Hepatocyte (in vitro differentiated cells): ENCODE measurements around the gene JOSD2.
A peak's percentile ranks its signal among the peaks of the same experiment; 100 is the strongest.

Experiments used
- CTCF ChIP-seq: fragments of 200-600 bp; sonication (generic); IDR thresholded peaks from 2 replicates; pipeline ENCODE4 v1.5.1; 2016; ENCODE audit warnings: antibody characterized with exemption, mild to moderate bottlenecking; ENCODE audit not compliant: poor library complexity
- EZH2 ChIP-seq: fragments of 200-600 bp; sonication (generic); IDR thresholded peaks from 2 replicates; pipeline ENCODE4 v1.6.1; 2016; ENCODE audit warnings: antibody characterized with exemption, mild to moderate bottlenecking, borderline replicate concordance
- EZH2phosphoT487 ChIP-seq: fragments of 200-600 bp; sonication (generic); IDR thresholded peaks from one replicate; pipeline ENCODE4 v1.6.1; 2018; ENCODE audit warnings: antibody characterized with exemption, mild to moderate bottlenecking, low read depth, moderate library complexity; ENCODE audit not compliant: unreplicated experiment, severe bottlenecking

- TF ChIP-seq CTCF (peak; percentile 82), EZH2phosphoT487 (no peak), EZH2 (no peak)
These were observed 49.7 kb downstream of the JOSD2 start for GRCh38 chr19:50461066-50461875.
